GM23248 (cell line): ENCODE results near the gene PIAS3. TPM values are rescaled to one million over a fixed set of nuclear protein-coding genes. Genes with fewer than 3 reads are reported as not detected.
"Not testable (repeated sequence)": the region's sequence is repeated elsewhere in the genome, so short reads cannot be mapped to it uniquely, and the experiment has no call there.

ENCODE experiments used
- DNase-seq: peaks from one replicate; pipeline ENCODE4 v3.0.0-alpha.2; 2015
- H2AFZ ChIP-seq: fragments of 200-600 bp; sonication (generic); 2 replicates; pipeline ENCODE4 v1.6.1; 2016; ENCODE audit warnings: antibody characterized with exemption
- H3F3A ChIP-seq: fragments of 200-600 bp; sonication (generic); 2 replicates; pipeline ENCODE4 v1.6.1; 2016; ENCODE audit warnings: mild to moderate bottlenecking, antibody characterized with exemption, mixed run types; ENCODE audit not compliant: insufficient read depth
- H3K27ac ChIP-seq: fragments of 200-600 bp; sonication (generic); 2 replicates; pipeline ENCODE4 v1.5.1; 2016; ENCODE audit warnings: mild to moderate bottlenecking
- H3K27me3 ChIP-seq: fragments of 200-600 bp; sonication (generic); replicated peaks from 2 replicates; pipeline ENCODE4 v1.6.1; 2016; ENCODE audit warnings: mild to moderate bottlenecking; ENCODE audit not compliant: insufficient read depth
- H3K36me3 ChIP-seq: fragments of 200-600 bp; sonication (generic); 2 replicates; pipeline ENCODE4 v1.6.1; 2016; ENCODE audit warnings: low read depth, mild to moderate bottlenecking
- H3K4me1 ChIP-seq: fragments of 200-600 bp; sonication (generic); 2 replicates; pipeline ENCODE4 v1.6.1; 2016; ENCODE audit warnings: mild to moderate bottlenecking; ENCODE audit not compliant: insufficient read depth
- H3K4me2 ChIP-seq: fragments of 200-600 bp; sonication (generic); one replicate; pipeline ENCODE4 v1.6.1; 2016; ENCODE audit warnings: mild to moderate bottlenecking; ENCODE audit not compliant: unreplicated experiment
- H3K4me3 ChIP-seq: fragments of 200-600 bp; sonication (generic); 2 replicates; pipeline ENCODE4 v1.5.1; 2016; ENCODE audit warnings: mild to moderate bottlenecking
- H3K79me2 ChIP-seq: fragments of 200-600 bp; sonication (generic); 2 replicates; pipeline ENCODE4 v1.6.1; 2016; ENCODE audit warnings: mild to moderate bottlenecking; ENCODE audit not compliant: insufficient read depth
- H3K9ac ChIP-seq: fragments of 200-600 bp; sonication (generic); 2 replicates; pipeline ENCODE4 v1.6.1; 2016; ENCODE audit warnings: mild to moderate bottlenecking
- H3K9me2 ChIP-seq: fragments of 200-600 bp; sonication (generic); 2 replicates; pipeline ENCODE4 v1.6.1; 2016; ENCODE audit warnings: mixed run types, mild to moderate bottlenecking, moderate library complexity; ENCODE audit not compliant: insufficient read depth
- H3K9me3 ChIP-seq: fragments of 200-600 bp; sonication (generic); one replicate; pipeline ENCODE4 v1.6.1; 2017; ENCODE audit warnings: low read depth
- H4K20me1 ChIP-seq: fragments of 200-600 bp; sonication (generic); 2 replicates; pipeline ENCODE4 v1.6.0; 2016; ENCODE audit not compliant: insufficient read depth
- EZH2 ChIP-seq: fragments of 200-600 bp; sonication (generic); IDR thresholded peaks from 2 replicates; pipeline ENCODE4 v1.6.1; 2018; ENCODE audit warnings: antibody characterized with exemption, mild to moderate bottlenecking; ENCODE audit not compliant: insufficient read depth, poor library complexity, severe bottlenecking
- EZH2phosphoT487 ChIP-seq: fragments of 200-600 bp; sonication (generic); IDR thresholded peaks from 2 replicates; pipeline ENCODE4 v1.6.1; 2018; ENCODE audit warnings: antibody characterized with exemption, moderate library complexity, mild to moderate bottlenecking, low read depth; ENCODE audit not compliant: insufficient read depth
- WGBS, 2 experiments: methylation state at CpG; one replicate each; pipeline ENCODE4 v1.1.6; 2015 to 2017; ENCODE audit warnings: low lambda C conversion rate in 2 of 2, low coverage in 1 of 2; ENCODE audit errors: missing lambda C conversion rate in 2 of 2; 5-methylcytosine and 5-hydroxymethylcytosine counted together
- in situ Hi-C: fragments of 300-500 bp; cut with MboI; formaldehyde crosslinking; loops from 2 replicates; pipeline ENCODE4 v1.15.0; 2020
- polyA plus RNA-seq: library from polyadenylated mRNA; unstranded; fragments of >200 nt; fragmentation: Nextera tagmentation; extraction: Ambion mirVana; gene quantifications from 2 replicates; pipeline ENCODE4 v1.2.1, GENCODE V29; 2016
- total RNA-seq: library from RNA; depleted of rRNA; stranded (reverse); fragments of >200 nt; shearing (Covaris generic); gene quantifications from 2 replicates; pipeline ENCODE4 v1.2.3, GENCODE V29; 2014

PIAS3 gene
- total and polyA plus RNA-seq, 2 experiments from 2014 or later, result 22.2 to 63.0 TPM

DNA sequence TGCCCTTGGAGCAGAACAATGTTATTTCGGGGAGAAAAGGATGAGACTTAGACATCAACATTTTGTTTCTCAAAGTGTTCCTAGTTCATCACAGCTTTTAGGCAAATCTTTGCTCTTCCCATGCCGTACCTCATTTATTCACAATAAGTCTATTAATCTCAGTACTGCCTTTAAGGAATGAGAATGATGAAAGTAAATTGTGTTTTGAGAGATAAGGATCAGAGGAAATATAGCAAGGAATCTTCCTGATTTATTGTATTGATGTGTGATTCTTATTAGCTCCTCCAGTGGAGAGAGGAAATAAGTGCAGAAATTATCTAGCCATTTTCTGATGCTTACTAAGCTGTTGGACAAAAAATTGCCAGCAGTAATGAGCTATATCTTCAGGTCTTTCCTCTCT lies 32.9 kb downstream of the PIAS3 start:
- Histone ChIP-seq H3K4me3 (peak overlapping the region; percentile 93), H3K4me2 (peak overlapping the region; percentile 90), H3K27ac (no peak overlapping the region), H3K9me2 (no peaks in the 10 kb centered on the region), H3K9ac (0 out of 2 replicates have a peak overlapping the region, but pooled peaks have one; percentile 1), H3K4me1 (peaks cover 14% of the 10 kb centered on the region), H2AFZ (no peak overlapping the region), H3K9me3 (no peaks in the 10 kb centered on the region), H3K27me3 (no peaks in the 10 kb centered on the region), H4K20me1 (no peaks in the 10 kb centered on the region), H3K79me2 (peaks cover 57% of the 10 kb centered on the region), H3K36me3 (peaks cover 51% of the 10 kb centered on the region), H3F3A (peaks cover 8% of the 10 kb centered on the region; the same call in 1 of the 2 replicates)
- WGBS, 2 experiments, result 53 to 57% methylated on average over 2 of the region's 2 CpGs
- no peak for TF ChIP-seq EZH2phosphoT487
- TF ChIP-seq EZH2, result no peak
- in situ Hi-C loops, result no loop called here
- DNase-seq, result peak; percentile 38

DNA sequence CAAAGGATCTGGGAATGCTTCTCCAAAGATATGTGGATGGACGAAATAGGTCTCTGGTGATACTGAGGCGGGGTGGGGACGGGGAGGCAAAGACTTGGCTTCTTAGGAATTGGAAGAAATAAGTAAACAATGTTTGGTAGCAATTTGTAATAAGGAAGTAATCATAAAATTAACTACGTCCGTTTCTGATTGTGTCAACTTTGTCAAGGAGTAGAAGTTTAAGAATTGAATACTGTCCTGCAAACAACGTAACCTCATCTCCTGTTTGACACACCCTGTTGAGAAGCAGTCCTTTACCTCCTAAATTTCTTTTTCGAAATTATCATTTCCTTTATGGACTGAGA lies 34.4 kb downstream of the PIAS3 start:
- Histone ChIP-seq H3K27me3 (no peaks in the 10 kb centered on the region), H3K79me2 (peaks cover 62% of the 10 kb centered on the region), H3K27ac (peak overlapping the region; percentile 89), H3K9ac (peak overlapping the region; percentile 93), H3F3A (peaks cover 9% of the 10 kb centered on the region; the same call in 1 of the 2 replicates), H2AFZ (peak overlapping the region; percentile 85), H3K9me3 (no peaks in the 10 kb centered on the region), H3K4me1 (peaks cover 14% of the 10 kb centered on the region), H3K4me2 (peak overlapping the region; percentile 90), H4K20me1 (no peaks in the 10 kb centered on the region), H3K36me3 (peaks cover 38% of the 10 kb centered on the region), H3K9me2 (no peaks in the 10 kb centered on the region), H3K4me3 (peak overlapping the region; percentile 93)
- TF ChIP-seq EZH2phosphoT487 (no peak), EZH2 (no peak)
- 0 to 2% methylated on average over 7 of the region's 7 CpGs for WGBS, 2 experiments
- DNase-seq, result peak; percentile 30
- in situ Hi-C loops, result no loop called here

DNA sequence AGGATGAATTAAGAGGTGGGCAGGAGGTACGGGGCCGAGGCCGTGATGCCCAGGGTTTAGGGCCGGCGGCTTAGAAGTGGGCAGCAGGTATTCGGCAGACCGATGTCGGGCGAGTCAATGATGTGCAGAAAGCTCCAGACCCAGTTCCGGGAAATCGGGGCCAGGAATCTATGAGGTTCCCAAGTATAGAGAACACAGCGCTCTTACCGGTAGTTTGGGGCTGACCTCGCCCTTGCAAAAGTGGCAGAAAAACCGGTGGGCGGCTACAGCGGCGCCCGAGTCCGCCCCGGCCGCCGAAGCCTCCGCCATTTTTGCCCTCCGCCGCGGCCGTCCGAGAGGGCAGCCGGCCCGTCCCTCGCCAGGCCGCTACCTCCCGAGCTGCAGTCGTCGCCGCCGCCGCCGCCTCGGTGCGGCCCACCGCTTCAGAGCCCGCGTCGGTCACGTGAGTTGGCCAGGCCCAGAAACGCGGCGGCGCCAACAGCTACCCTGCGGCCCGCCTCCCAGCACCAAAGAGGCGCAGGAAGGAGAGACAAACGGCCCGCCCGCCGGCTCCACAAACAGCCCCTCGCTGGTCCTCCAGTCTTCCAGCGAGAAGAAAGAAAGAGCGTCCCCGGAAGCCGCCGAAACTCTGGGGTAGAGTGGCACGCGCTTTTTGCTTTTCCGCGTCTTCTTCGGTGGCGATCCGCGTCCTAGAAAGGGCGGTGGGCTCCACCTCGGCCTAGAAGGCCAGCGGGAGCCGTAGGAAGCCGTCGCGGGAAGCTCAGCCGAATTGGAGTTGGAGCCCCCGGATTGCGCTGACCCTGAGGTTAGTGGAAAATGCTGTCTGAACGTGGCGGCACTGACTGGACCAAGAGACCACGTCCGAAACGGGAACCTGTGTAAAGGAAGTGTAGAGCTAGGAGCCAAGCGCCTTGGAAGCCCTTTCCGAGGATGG lies 35.0 kb downstream of the PIAS3 start, which contains the start of the genes POLR3C and RNF115:
Gene POLR3C (plus strand): TSS at position 636 of the 934 bp plus-strand sequence. CDS start 1,577 bp downstream, outside the sequence.
Gene RNF115 (minus strand): TSS at position 531 of the 934 bp plus-strand sequence. CDS start 222 bp downstream, at position 309.
- Histone ChIP-seq H3K36me3 (peaks cover 31% of the 10 kb centered on the region), H3K4me2 (peak within 1 kb of the TSS; percentile 90), H4K20me1 (no peaks in the 10 kb centered on the region), H2AFZ (peak within 1 kb of the TSS; percentile 85), H3K9me2 (no peaks in the 10 kb centered on the region), H3K27me3 (no peaks in the 10 kb centered on the region), H3K9ac (peak within 1 kb of the TSS; percentile 93), H3K4me3 (peak within 1 kb of the TSS; percentile 93), H3F3A (peaks cover 13% of the 10 kb centered on the region), H3K9me3 (no peaks in the 10 kb centered on the region), H3K79me2 (peaks cover 62% of the 10 kb centered on the region), H3K27ac (peak within 1 kb of the TSS; percentile 89), H3K4me1 (peaks cover 14% of the 10 kb centered on the region)
- in situ Hi-C loops, result no loop called here
- peak; percentile 96 for DNase-seq
- TF ChIP-seq EZH2phosphoT487 (no peak), EZH2 (no peak)
- WGBS, 2 experiments, result 2% methylated on average over 73 to 88 of the region's 89 CpGs

DNA sequence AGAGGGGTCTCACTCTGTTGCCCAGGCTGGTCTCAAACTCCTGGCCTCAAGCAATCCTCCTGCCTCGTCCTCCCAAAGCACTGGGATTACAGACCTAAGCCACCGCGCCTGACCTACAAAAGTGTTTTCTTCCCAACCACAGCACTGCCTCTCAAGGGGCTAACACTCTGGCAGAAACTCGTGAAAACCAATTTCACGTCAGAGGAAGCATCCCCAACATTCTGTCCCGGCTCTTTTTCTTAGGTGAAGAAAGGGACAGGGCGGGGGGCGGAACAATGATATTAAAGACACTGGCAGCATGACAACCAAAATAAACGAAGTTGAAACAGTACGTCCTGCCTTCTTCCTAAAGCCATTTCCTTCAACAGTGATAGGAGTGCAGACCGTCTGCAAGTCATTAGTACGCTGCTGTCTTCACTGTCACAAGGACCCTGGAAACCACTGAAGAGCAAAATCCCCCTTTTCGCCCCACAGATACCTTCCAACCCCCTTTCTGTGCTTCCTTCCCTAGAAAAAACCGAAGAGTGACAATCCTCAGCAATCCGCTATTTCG lies 36.0 kb downstream of the PIAS3 start:
- 0% methylated on average over 1 of the region's 16 CpGs; no CpG with 5 or more reads in 1 of the 2 experiments for WGBS, 2 experiments
- H3K27me3 ChIP-seq, in situ Hi-C loops, H3K9me2 ChIP-seq, H2AFZ ChIP-seq, H3K9ac ChIP-seq, H4K20me1 ChIP-seq, H3K9me3 ChIP-seq, DNase-seq: not testable (repeated sequence)
- peaks cover 58% of the 10 kb centered on the region for H3K79me2 ChIP-seq
- peaks cover 15% of the 10 kb centered on the region for H3F3A ChIP-seq
- H3K27ac ChIP-seq, result peak overlapping the region; percentile 33; the same call in 1 of the 2 replicates
- H3K36me3 ChIP-seq, result peaks cover 22% of the 10 kb centered on the region
- peaks cover 15% of the 10 kb centered on the region for H3K4me1 ChIP-seq
- H3K4me2 ChIP-seq, result peak overlapping the region; percentile 53
- H3K4me3 ChIP-seq, result peak overlapping the region; percentile 53; the same call in 1 of the 2 replicates

DNA sequence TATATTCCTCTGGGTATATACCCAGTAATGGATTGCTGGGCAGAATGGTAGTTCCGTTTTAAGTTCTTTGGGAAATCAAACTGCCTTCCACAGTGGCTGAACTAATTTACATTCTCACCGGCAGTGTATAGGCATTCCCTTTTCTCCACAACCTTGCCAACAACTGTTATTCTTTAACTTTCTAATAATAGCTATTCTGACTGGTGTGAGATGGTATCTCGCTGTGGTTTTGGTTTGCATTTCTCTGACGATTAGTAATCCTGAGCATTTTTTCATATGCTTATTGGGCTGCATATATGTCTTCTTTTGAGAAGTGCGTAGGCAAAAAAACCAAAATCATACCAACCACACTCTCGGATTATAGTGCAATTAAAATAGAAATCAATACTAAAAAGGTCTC lies 40.8 kb downstream of the PIAS3 start:
- Histone ChIP-seq H3K9ac (peak overlapping the region; percentile 53; the same call in 1 of the 2 replicates), H3K27ac (peak overlapping the region; percentile 78), H3K4me2 (peak overlapping the region; percentile 80), H3K4me3 (peak overlapping the region; percentile 61), H3K79me2 (peaks cover 37% of the 10 kb centered on the region)
- in situ Hi-C loops, H4K20me1 ChIP-seq, H3K9me3 ChIP-seq, H3K4me1 ChIP-seq, H2AFZ ChIP-seq, H3K36me3 ChIP-seq, H3F3A ChIP-seq, H3K27me3 ChIP-seq, H3K9me2 ChIP-seq: not testable (repeated sequence)
- peak; percentile 65 for DNase-seq
- WGBS, 2 experiments, result 0 to 2% methylated on average over 4 of the region's 6 CpGs

DNA sequence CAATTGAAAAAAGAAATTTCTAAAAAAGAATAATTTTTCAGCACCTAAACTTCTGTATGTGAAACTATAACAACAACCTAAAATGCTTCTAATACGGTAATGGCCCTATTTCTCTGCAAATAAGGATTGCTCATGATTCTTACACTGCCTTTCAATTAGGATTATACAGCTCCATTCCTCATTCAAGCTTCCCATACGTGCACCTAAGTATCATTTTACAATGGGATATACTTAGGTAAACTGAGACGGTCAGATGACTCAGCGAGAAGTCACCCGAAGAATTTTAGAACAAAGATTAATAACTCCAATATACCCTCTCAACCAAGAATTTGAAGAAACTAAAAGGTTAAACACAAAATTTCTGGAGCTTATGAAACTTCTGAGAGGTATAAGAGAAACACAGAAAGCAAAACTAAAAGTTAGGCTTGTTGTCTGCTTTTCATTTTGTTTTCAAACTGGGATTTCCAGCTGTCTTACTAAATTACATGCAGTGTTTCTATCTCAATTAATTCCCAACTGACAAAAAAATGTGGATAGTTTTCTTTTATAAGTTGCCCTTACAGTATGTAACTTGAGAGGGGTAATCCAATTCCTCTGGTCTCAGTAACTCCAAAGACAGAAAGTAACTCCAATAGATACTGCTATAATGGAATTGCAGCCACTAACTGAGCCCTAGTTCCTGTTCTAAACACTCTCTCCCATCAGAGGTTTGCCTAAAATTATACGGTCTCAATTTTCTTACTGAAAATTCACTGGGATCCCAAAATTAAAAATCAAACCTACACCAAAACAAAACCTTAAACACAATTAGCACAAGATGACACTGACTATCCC lies 45.7 kb downstream of the PIAS3 start:
- H3K4me3 ChIP-seq, result peak overlapping the region; percentile 60

More for the DNA sequence above, 45.7 kb downstream of the PIAS3 start:
- peak overlapping the region; percentile 57 for H3K9ac ChIP-seq
- DNase-seq, H3K9me3 ChIP-seq, H2AFZ ChIP-seq, H3F3A ChIP-seq, H3K36me3 ChIP-seq, H3K4me1 ChIP-seq, in situ Hi-C loops, H3K9me2 ChIP-seq, H4K20me1 ChIP-seq, H3K27me3 ChIP-seq: not testable (repeated sequence)
- peak overlapping the region; percentile 57 for H3K27ac ChIP-seq
- H3K79me2 ChIP-seq, result peaks cover 31% of the 10 kb centered on the region
- peak overlapping the region; percentile 68 for H3K4me2 ChIP-seq
- 0 to 3% methylated on average over 6 of the region's 6 CpGs for WGBS, 2 experiments
